ENCODE measurements around the gene ARHGAP35. TPM values are rescaled to one million over a fixed set of nuclear protein-coding genes. Genes with fewer than 3 reads are reported as not detected.

Gene ARHGAP35
- total and polyA plus RNA-seq, 4 experiments from 2014 or later = 1.1 to 49.0 (median 29.1) TPM

GRCh38 chr19:46909356-46909755 is 48.6 kb downstream of the ARHGAP35 start:
- peak overlapping the region in 4 of 7 donors; percentile 0 to 80 (median 43) for H3K27ac Mint-ChIP-seq
- POLR2A ChIA-PET (ENCODE audit: partially characterized antibody) = interaction anchor here (0.6 to 1.2 kb wide), 3 partner anchors 10 to 15 kb away, joined by 3 read pairs; no protein-coding TSS in a partner anchor
- H3K4me3 Mint-ChIP-seq = peak overlapping the region in 1 of 8 donors; percentile 0

More at GRCh38 chr19:46909356-46909755, 48.6 kb downstream of the ARHGAP35 start:
- Histone ChIP-seq H3K9me3 (ENCODE audit: control insufficient read depth in 1 of 2, low read length in 2 of 2) (no peaks in the 10 kb centered on the region), H3K36me3 (ENCODE audit: insufficient read depth, low read length) (no peaks in the 10 kb centered on the region), H3K4me3 (ENCODE audit: low read length in 2 of 2) (no peak overlapping the region), H3K27ac (ENCODE audit: low read depth, low read length) (no peak overlapping the region), H3K27me3 (ENCODE audit: insufficient read depth, low read length) (no peaks in the 10 kb centered on the region), H3K4me1 (ENCODE audit: insufficient read depth, low read length) (peaks cover 47% of the 10 kb centered on the region)
- Mint-ChIP-seq H3K9me3 (no peaks in the 10 kb centered on the region), H3K36me3 (peaks cover 0 to 4% of the 10 kb centered on the region in 2 donors), H3K27me3 (no peaks in the 10 kb centered on the region), H3K4me1 (peaks cover 36 to 60% (median 47%) of the 10 kb centered on the region in 4 donors)
- intact Hi-C loops (cut with micrococcal nuclease) = no loop called here
- DNase-seq = no peak
- CTCF ChIA-PET (ENCODE audit: partially characterized antibody) = no interaction called here

Other genes with a start within 250 kb of the ARHGAP35 start
- 1 to 10 TPM; 1.0 to 1.9 TPM for gene PTGIR, start 235.9 kb upstream of the ARHGAP35 start, total RNA-seq
- under 1 TPM; 0.11 to 0.75 TPM for gene PTGIR, start 235.9 kb upstream of the ARHGAP35 start, polyA plus RNA-seq
- gene GNG8, start 224.8 kb upstream of the ARHGAP35 start, total RNA-seq = not detected
- not detected for gene GNG8, start 224.8 kb upstream of the ARHGAP35 start, polyA plus RNA-seq
- gene DACT3, start 199.8 kb upstream of the ARHGAP35 start, total RNA-seq = not detected
- gene DACT3, start 199.8 kb upstream of the ARHGAP35 start, polyA plus RNA-seq = not detected
- gene PRKD2, start 143.9 kb upstream of the ARHGAP35 start, total RNA-seq = 100 to 1,000 TPM; 115 to 122 TPM
- gene PRKD2, start 143.9 kb upstream of the ARHGAP35 start, polyA plus RNA-seq = 10 to 100 TPM; 27.6 to 88.9 TPM
- 10 to 100 TPM; 24.4 to 28.9 TPM for gene FKRP, start 114.9 kb upstream of the ARHGAP35 start, total RNA-seq
- 1 to 10 TPM; 3.0 to 5.7 TPM for gene FKRP, start 114.9 kb upstream of the ARHGAP35 start, polyA plus RNA-seq
- gene STRN4, start 114.5 kb upstream of the ARHGAP35 start, total RNA-seq = 10 to 100 TPM; 81.2 to 88.8 TPM
- 10 to 100 TPM; 13.9 to 23.0 TPM for gene STRN4, start 114.5 kb upstream of the ARHGAP35 start, polyA plus RNA-seq
- gene SLC1A5, start 72.4 kb upstream of the ARHGAP35 start, total RNA-seq = 10 to 100 TPM; 20.3 TPM
- 10 to 100 TPM in 1 of 2 donors, 1 to 10 TPM in 1; 7.2 to 22.1 TPM for gene SLC1A5, start 72.4 kb upstream of the ARHGAP35 start, polyA plus RNA-seq
- 10 to 100 TPM; 40.7 to 42.1 TPM for gene AP2S1, start 10.2 kb upstream of the ARHGAP35 start, total RNA-seq
- gene AP2S1, start 10.2 kb upstream of the ARHGAP35 start, polyA plus RNA-seq = 10 to 100 TPM; 62.4 to 67.6 TPM
- under 1 TPM; 0.35 to 0.64 TPM for gene NPAS1, start 158.8 kb downstream of the ARHGAP35 start, total RNA-seq
- gene NPAS1, start 158.8 kb downstream of the ARHGAP35 start, polyA plus RNA-seq = not detected
- gene TMEM160, start 187.6 kb downstream of the ARHGAP35 start, total RNA-seq = 10 to 100 TPM; 34.1 to 36.0 TPM
- 100 to 1,000 TPM; 112 to 133 TPM for gene TMEM160, start 187.6 kb downstream of the ARHGAP35 start, polyA plus RNA-seq

All from CD4-positive, alpha-beta memory T cell (primary cell).